HG02973 (cell line): Measurements from ENCODE around the gene TMEM207.
"Not testable (repeated sequence)": the region's sequence is repeated elsewhere in the genome, so short reads cannot be mapped to it uniquely, and the experiment has no call there.

Experiments used
- ATAC-seq: cut with Tn5 transposase; IDR thresholded peaks from one replicate; pipeline ENCODE4 v1.9.1; 2021; ENCODE audit warnings: moderate library complexity; ENCODE audit not compliant: unreplicated experiment

Gene TMEM207

DNA sequence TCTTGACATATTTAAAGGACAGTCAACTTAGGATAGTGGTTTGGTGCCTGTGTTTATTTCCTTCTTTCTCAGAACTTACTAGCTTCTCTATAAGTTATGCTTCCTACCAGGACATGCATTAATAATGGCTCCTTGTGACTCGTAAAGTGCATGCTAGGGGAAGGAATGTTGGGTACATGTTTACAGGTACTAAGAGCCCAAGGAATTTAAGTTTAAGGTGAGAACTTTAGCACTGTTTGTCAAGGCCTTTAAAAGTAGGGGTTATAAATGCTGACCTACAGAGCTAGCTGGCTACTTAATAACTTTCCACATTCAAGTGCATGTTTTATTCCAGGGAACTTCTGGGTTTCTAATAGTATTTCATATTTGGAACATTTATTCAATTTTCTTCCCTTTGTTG is at the start of gene TMEM207:
TSS of gene TMEM207 (minus strand) at position 101 of the 400 bp plus-strand sequence. CDS start at position 9, 92 bp downstream.
- no peak for ATAC-seq

DNA sequence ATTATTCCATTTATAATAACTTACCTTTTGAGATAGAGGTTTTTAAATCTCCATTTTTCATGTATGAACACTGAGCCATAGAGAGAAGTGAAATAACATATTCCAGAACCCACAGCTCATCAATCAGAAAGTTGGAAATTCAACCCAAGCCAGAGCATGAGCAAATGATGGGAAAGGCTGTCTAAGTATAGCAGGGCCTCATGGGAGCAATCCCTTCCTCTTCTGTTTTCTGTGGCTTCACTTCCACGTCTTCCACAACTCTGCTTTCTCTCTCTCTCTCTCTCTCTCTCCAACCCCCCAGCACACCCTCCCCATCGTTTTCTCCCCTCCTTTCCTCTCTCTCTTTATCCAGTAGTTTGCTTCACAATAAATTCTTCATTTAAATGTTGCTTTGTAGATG is 49.4 kb upstream of the TMEM207 start:
- ATAC-seq = no peak

DNA sequence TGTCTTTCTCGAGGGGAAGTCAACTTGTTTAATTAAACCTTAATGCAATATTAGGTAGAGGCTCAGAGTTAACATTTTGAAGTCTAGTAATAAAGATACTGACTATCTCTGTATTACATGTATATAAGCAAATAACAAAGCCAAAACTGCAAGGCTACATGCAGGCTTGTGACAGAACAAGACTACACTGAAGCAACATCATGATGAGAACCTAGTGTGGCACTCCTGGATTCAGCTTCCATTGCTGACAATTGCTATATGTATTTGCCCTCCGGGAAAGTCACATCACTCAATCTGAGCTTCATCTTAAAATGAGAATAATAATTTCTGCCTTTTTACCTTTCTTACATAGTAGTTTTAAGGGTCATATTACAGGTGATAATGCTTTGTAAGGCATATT is 48.6 kb upstream of the TMEM207 start:
- no peak for ATAC-seq

GRCh38 chr3:190497811-190498210 is 48.1 kb upstream of the TMEM207 start:
- ATAC-seq = no peak

GRCh38 chr3:190496859-190497258 is 47.2 kb upstream of the TMEM207 start:
- no peak for ATAC-seq

DNA sequence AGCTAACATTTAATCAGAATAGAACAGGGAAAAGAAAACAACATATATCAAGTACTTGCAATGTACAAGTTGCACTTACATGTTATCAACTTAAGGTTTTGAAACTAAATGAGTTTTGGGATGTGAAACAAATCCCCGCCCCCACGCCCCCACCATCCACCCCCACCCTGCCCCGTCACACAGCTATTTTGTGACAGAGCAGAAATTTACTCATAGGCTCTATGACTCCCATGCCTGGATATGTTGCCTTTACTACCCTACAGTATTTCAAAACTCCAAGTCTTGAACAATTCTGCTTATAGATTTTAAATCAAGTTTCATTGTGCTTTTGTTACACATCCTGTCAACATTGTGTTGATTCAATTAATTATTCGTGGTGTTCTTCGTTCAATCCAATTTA is 46.1 kb upstream of the TMEM207 start:
- no peak for ATAC-seq

DNA sequence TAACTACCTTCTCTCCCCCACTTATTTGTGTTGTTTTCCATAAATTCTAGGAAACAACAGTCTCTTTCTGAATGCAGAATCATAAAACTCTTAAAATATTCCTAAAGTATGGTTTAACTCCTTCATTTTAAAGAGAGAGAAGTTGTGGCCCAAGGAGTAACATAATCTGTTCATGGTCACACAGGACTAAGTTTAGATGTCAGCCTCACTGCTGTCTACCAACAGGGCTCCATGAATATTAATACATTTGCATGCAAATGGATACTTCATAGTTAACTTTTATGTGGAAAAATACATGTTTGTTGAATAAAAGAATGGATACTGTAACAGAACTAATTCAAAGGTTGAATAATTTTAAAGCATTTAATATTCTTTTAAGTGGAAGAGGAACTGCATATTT is 45.7 kb upstream of the TMEM207 start:
- ATAC-seq = no peak

GRCh38 chr3:190494907-190495306 is 45.2 kb upstream of the TMEM207 start:
- ATAC-seq = no peak

- no peak for ATAC-seq
These were observed 43.3 kb upstream of the TMEM207 start for GRCh38 chr3:190492966-190493365.

- no peak for ATAC-seq
These were observed 42.4 kb upstream of the TMEM207 start for GRCh38 chr3:190492129-190492528.

- ATAC-seq = no peak
These were observed 41.9 kb upstream of the TMEM207 start for GRCh38 chr3:190491533-190492054.

DNA sequence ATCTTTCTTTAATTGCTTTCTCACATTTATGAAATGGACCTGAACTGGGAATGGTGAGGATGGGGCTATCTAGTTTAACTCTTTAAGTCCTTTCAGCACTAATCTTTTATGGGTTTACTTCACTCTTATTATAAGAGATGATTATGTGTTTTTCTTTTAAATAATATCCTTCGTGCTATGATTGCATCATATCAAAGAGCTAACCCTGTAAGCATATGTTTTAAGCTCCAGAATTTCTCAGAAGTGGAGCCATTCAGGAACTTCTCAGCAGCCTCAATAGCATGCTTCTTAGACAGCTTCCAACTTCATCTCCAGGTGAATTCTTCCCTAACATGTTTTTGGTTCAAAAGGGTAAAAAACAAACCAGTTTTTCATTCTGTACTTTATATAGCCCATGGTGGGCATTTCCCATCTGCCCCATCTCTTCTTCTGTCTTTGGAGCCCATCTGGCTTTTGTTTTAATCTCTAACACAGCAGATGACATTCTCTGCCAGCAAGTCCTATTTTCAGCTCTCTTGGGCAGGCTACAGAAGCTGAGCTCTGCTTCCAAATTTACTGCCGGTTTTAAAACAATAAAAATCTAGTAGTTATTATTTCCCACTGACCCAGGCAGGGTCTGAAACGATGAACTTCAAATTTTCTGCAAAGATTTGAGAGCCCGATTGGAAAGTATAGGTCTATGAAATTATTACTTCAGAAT is 37.4 kb upstream of the TMEM207 start:
- no peak for ATAC-seq

- no peak for ATAC-seq
These were observed 36.8 kb upstream of the TMEM207 start for GRCh38 chr3:190486533-190486864.

GRCh38 chr3:190485830-190486532 is 36.3 kb upstream of the TMEM207 start:
- ATAC-seq = no peak

- ATAC-seq = no peak
These were observed 32.1 kb upstream of the TMEM207 start for GRCh38 chr3:190481779-190482178.

DNA sequence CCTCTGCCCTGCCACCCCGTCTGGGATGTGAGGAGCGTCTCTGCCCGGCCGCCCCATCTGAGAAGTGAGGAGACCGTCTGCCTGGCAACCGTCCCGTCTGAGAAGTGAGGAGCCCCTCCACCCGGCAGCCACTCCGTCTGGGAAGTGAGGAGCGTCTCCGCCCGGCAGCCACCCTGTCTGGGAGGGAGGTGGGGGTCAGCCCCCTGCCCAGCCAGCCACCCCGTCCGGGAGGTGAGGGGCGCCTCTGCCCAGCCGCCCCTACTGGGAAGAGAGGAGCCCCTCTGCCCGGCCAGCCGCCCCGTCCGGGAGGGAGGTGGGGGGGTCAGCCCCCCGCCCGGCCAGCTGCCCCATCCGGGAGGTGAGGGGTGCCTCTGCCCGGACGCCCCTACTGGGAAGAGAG is 23.6 kb upstream of the TMEM207 start:
- ATAC-seq = not testable (repeated sequence)

GRCh38 chr3:190467922-190468321 is 18.2 kb upstream of the TMEM207 start:
- ATAC-seq = no peak

GRCh38 chr3:190458040-190458439 is 8.3 kb upstream of the TMEM207 start:
- ATAC-seq = no peak

- ATAC-seq = no peak
These were observed 7.1 kb upstream of the TMEM207 start for GRCh38 chr3:190456770-190457169.

GRCh38 chr3:190455828-190456227 is 6.1 kb upstream of the TMEM207 start:
- ATAC-seq = no peak

DNA sequence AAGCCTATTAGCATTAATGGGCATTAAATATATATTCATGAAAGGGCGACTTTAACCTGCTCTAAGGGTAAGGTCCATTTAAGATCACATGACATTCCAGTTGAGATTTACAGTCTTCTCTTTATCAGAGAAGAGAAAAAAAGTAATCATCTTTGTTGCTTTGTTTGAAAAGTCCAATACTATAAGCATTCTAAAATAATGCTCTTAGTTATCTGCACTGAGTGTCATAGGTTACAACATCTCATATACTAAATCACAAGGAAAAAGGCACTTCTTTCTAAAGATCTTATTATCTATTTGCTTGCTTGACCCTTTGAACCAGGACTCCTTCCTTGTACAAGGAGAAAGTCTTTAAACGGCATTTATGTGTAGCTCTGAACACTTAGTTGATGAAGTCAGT is 1.4 kb downstream of the TMEM207 start:
- no peak for ATAC-seq

GRCh38 chr3:190446573-190447279 is 3.0 kb downstream of the TMEM207 start:
- ATAC-seq = no peak
